HFF-Myc (cell line): ENCODE results near the gene GRID1.

Experiments
- DNase-seq: peaks from one replicate; pipeline ENCODE4 v3.0.0-alpha.2; 2011; ENCODE audit warnings: low read depth; ENCODE audit errors: extremely low read depth
- H3K4me3 ChIP-seq: replicated peaks from 2 replicates; pipeline ENCODE4 v1.5.1; 2011; ENCODE audit warnings: low read depth, mild to moderate bottlenecking, control low read depth, low read length
- CTCF ChIP-seq: IDR thresholded peaks from 2 replicates; pipeline ENCODE4 v1.5.1; 2012; ENCODE audit warnings: mild to moderate bottlenecking, low read depth, low read length, control low read depth; ENCODE audit errors: missing control alignments

The GRID1 gene

GRCh38 chr10:86364491-86365345 is 1.9 kb downstream of the GRID1 start:
- no peak for DNase-seq
- H3K4me3 ChIP-seq = no peak overlapping the region

GRCh38 chr10:86363833-86364490 is 2.6 kb downstream of the GRID1 start:
- DNase-seq = no peak
- no peak for TF ChIP-seq CTCF
- no peak overlapping the region for H3K4me3 ChIP-seq

More at GRCh38 chr10:86364491-86365345, 1.9 kb downstream of the GRID1 start:
- TF ChIP-seq CTCF = no peak

GRCh38 chr10:86363184-86363832 is 3.3 kb downstream of the GRID1 start:
- DNase-seq = no peak
- no peak overlapping the region for H3K4me3 ChIP-seq
- TF ChIP-seq CTCF = no peak

- no peak overlapping the region for H3K4me3 ChIP-seq
- no peak for DNase-seq
- TF ChIP-seq CTCF = no peak
These were observed 3.9 kb downstream of the GRID1 start for GRCh38 chr10:86362586-86363183.

- no peak for DNase-seq
- no peak overlapping the region for H3K4me3 ChIP-seq
- TF ChIP-seq CTCF = no peak
These were observed 4.5 kb downstream of the GRID1 start for GRCh38 chr10:86362129-86362527.

GRCh38 chr10:86361156-86362128 is 5.2 kb downstream of the GRID1 start:
- no peak for DNase-seq
- TF ChIP-seq CTCF = no peak
- no peak overlapping the region for H3K4me3 ChIP-seq
